Stimulated activated naive B cell treated with anti-CD40 and anti-IgM and Interleukin-4, amounts not matched to agents 10 μg/mL and 1 μg/mL and 100 μg/mL, for 72 hours (primary cell): ENCODE data around the gene FKBP4.
A peak's percentile ranks its signal among the peaks of the same experiment; 100 is the strongest.

ENCODE experiments used
- ATAC-seq, 2 donors: fragments of 150-1000 bp; cut with Tn5 transposase; replicated peaks; 2 replicates each; pipeline ENCODE4 v1.10.0; 2021; ENCODE audit warnings: moderate library complexity in 1 of 2
- DNase-seq: peaks from one replicate; pipeline ENCODE4 v3.0.0; 2021
- H3K27ac Mint-ChIP-seq: one replicate; pipeline ENCODE4 v1.8.0; 2022; ENCODE audit warnings: mild to moderate bottlenecking, mixed read lengths
- H3K27me3 Mint-ChIP-seq, 2 donors: one replicate each; pipeline ENCODE4 v1.8.0; 2022; ENCODE audit warnings: mixed read lengths in 2 of 2
- H3K36me3 Mint-ChIP-seq, 2 donors: one replicate each; pipeline ENCODE4 v1.8.0; 2022; ENCODE audit warnings: mixed read lengths in 2 of 2, mild to moderate bottlenecking in 1 of 2
- H3K4me1 Mint-ChIP-seq, 2 donors: one replicate each; pipeline ENCODE4 v1.8.0; 2022; ENCODE audit warnings: mixed read lengths in 2 of 2, mild to moderate bottlenecking in 1 of 2
- H3K4me3 Mint-ChIP-seq, 2 donors: one replicate each; pipeline ENCODE4 v1.8.0; 2022; ENCODE audit warnings: mild to moderate bottlenecking in 2 of 2, mixed read lengths in 2 of 2, moderate library complexity in 1 of 2
- H3K9me3 Mint-ChIP-seq, 2 donors: one replicate each; pipeline ENCODE4 v1.8.0; 2022; ENCODE audit warnings: mixed read lengths in 2 of 2, mild to moderate bottlenecking in 1 of 2

FKBP4 gene

GRCh38 chr12:2794191-2794735 lies 507 bp upstream of the FKBP4 start:
- DNase-seq (peak; percentile 8), ATAC-seq (peak; percentile 24 to 26)
- H3K9me3 Mint-ChIP-seq: no peaks in the 10 kb centered on the region
- H3K27ac Mint-ChIP-seq: no peak overlapping the region
- H3K4me3 Mint-ChIP-seq: peak overlapping the region; percentile 82 to 89
- peaks cover 23 to 36% of the 10 kb centered on the region in 2 donors for H3K4me1 Mint-ChIP-seq
- peaks cover 10 to 31% of the 10 kb centered on the region in 2 donors for H3K36me3 Mint-ChIP-seq
- H3K27me3 Mint-ChIP-seq: no peaks in the 10 kb centered on the region

DNA sequence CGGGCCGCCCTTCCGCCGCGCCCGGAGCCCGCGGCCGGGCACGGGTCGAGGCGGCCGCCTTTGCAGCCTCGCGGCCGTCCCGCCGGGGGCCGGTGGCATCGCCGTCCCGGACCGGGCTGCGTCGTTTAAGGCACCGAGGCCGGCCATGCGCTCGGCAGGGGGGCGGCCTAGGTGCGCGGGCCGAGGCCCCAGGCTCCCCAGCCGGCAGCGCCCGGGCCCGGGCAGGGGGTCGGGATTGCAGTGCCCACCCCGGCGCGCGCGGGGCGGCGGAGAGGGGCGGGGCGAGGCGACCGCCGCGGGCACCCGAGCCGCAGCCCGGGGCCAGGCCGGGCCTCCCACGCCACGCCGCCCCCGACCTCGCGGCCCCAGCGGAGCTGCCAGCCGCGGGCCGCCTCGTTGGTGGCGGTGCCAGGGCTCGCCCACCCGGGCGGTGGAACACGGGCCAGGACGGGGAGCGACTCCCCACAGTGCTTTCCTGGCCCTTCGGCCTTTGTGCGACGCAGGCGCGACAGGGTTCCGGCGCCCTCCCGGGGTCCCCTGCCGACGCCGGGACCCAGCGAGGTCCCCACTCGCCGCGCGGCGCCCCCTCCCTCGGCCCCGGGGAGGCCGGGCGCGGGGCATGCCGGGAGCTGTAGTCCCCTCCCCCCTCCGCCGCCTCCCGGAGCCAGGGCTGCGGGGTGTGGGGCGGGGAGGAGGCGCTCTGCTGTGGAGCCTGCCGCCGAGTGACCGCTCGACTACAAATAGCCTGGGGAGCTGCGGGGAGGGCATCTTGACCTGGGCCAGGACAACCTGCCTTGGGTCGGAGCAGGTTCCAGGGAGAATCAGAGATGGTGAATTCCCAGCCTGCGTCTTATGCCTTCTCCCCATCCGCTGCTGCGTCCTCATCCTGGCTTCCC lies 769 bp downstream of the FKBP4 start:
- peaks cover 18 to 44% of the 10 kb centered on the region in 2 donors for H3K36me3 Mint-ChIP-seq
- H3K4me3 Mint-ChIP-seq: peak overlapping the region; percentile 89 to 92
- H3K27ac Mint-ChIP-seq: peak overlapping the region; percentile 92
- peak; percentile 54 for DNase-seq
- H3K9me3 Mint-ChIP-seq: no peaks in the 10 kb centered on the region
- no peaks in the 10 kb centered on the region for H3K27me3 Mint-ChIP-seq
- H3K4me1 Mint-ChIP-seq: peaks cover 23 to 41% of the 10 kb centered on the region in 2 donors
- ATAC-seq: peak; percentile 71 to 79

- no peaks in the 10 kb centered on the region for H3K27me3 Mint-ChIP-seq
- ATAC-seq (no peak), DNase-seq (no peak)
- peaks cover 23 to 50% of the 10 kb centered on the region in 2 donors for H3K36me3 Mint-ChIP-seq
- H3K9me3 Mint-ChIP-seq: no peaks in the 10 kb centered on the region
- peak overlapping the region; percentile 92 for H3K27ac Mint-ChIP-seq
- peak overlapping the region; percentile 87 to 92 for H3K4me3 Mint-ChIP-seq
- H3K4me1 Mint-ChIP-seq: peaks cover 23 to 41% of the 10 kb centered on the region in 2 donors
These were observed 1.5 kb downstream of the FKBP4 start for GRCh38 chr12:2796187-2796666.

DNA sequence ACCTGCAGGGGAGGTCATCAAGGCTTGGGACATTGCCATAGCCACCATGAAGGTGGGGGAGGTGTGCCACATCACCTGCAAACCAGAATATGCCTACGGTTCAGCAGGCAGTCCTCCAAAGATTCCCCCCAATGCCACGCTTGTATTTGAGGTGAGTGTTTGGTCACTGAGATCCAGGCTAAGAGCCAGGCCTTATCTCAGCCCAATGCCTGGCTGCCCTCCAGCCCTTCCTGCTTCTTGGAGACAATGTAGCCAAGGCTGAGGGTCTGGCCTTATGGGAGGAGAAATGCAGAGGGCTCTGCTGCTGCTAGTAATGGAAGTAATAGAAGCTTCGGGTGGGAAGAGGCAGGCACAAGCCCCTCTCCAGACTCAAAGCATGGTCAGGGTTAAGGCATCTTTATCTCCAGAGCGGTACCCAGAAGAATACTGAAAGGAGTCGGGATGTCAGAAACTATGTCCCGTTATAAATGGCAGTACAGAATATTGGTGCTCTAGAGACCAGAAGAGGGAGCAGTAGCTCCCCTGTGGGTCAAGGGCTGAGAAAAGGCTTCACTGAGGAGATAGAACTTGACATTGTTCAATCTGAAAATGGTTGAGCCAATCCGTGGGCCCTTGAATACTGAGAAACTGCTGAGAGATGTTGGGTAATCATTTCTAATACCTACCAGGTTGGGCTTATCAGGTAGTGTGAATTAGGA lies 3.1 kb downstream of the FKBP4 start:
- Mint-ChIP-seq H3K9me3 (no peaks in the 10 kb centered on the region), H3K36me3 (peaks cover 34 to 65% of the 10 kb centered on the region in 2 donors), H3K27ac (peak overlapping the region; percentile 20), H3K4me3 (no peak overlapping the region), H3K4me1 (peaks cover 26 to 40% of the 10 kb centered on the region in 2 donors), H3K27me3 (no peaks in the 10 kb centered on the region)
- no peak for DNase-seq
- ATAC-seq: no peak

DNA sequence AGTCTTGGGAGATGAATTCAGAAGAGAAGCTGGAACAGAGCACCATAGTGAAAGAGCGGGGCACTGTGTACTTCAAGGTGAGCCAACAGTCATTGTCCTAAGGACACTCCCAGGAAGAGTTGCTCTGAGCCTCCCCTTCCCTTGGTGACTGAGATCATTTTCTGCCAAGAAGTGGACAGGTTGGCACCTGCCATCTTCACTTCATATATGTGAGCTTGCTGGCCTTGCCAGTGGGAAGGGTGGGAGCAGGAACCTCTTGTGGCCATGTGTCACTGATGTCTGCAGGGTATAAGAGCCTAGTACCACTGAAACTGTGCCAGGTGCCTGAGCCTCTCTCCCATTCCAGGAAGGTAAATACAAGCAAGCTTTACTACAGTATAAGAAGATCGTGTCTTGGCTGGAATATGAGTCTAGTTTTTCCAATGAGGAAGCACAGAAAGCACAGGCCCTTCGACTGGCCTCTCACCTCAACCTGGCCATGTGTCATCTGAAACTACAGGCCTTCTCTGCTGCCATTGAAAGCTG lies 5.3 kb downstream of the FKBP4 start:
- Mint-ChIP-seq H3K36me3 (peaks cover 42 to 83% of the 10 kb centered on the region in 2 donors), H3K27ac (peak overlapping the region; percentile 17), H3K4me1 (peaks cover 45 to 59% of the 10 kb centered on the region in 2 donors), H3K27me3 (no peaks in the 10 kb centered on the region), H3K9me3 (no peaks in the 10 kb centered on the region), H3K4me3 (no peak overlapping the region)
- no peak for DNase-seq
- no peak for ATAC-seq

- DNase-seq: no peak
- no peaks in the 10 kb centered on the region for H3K9me3 Mint-ChIP-seq
- H3K4me3 Mint-ChIP-seq: no peak overlapping the region
- peaks cover 45 to 87% of the 10 kb centered on the region in 2 donors for H3K36me3 Mint-ChIP-seq
- H3K27me3 Mint-ChIP-seq: no peaks in the 10 kb centered on the region
- peak overlapping the region; percentile 71 for H3K27ac Mint-ChIP-seq
- ATAC-seq: no peak
- H3K4me1 Mint-ChIP-seq: peaks cover 46 to 63% of the 10 kb centered on the region in 2 donors
These were observed 6.4 kb downstream of the FKBP4 start for GRCh38 chr12:2801044-2801783.

DNA sequence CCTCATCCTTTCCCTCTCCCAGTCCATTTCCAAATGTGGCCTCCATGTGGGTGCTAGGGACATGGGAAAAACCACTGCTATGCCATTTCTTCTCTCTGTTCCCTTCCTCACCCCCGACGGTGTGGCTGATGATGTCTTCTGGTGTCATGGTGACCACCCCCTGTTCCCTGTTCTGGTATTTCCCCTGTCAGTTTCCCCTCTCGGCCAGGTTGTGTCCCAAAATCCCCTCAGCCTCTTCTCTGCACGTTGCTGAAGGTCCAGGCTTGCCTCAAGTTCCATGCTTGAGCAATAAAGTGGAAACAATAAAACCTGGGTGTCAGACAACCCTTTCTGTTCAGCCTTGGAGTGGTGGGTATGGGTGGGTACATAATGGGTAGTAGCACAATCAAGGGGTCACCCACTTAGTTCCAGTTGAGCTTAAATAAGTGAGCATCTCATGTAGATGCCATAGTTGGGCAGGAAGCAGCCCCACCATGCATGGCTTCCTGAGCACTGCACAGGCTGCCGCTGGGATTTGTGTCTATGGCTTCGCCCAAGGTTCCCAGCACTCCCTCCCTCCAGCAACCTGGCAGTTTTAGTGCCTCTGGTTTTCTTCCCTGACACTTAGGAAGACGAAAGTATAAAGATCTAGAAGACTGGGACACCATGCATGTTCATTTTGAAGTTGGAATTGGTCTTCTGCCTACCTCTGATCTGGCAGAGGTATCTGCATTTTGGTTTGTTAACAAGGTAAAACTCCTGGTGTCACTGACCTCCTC lies 9.0 kb downstream of the FKBP4 start:
- H3K9me3 Mint-ChIP-seq: no peaks in the 10 kb centered on the region

DNA sequence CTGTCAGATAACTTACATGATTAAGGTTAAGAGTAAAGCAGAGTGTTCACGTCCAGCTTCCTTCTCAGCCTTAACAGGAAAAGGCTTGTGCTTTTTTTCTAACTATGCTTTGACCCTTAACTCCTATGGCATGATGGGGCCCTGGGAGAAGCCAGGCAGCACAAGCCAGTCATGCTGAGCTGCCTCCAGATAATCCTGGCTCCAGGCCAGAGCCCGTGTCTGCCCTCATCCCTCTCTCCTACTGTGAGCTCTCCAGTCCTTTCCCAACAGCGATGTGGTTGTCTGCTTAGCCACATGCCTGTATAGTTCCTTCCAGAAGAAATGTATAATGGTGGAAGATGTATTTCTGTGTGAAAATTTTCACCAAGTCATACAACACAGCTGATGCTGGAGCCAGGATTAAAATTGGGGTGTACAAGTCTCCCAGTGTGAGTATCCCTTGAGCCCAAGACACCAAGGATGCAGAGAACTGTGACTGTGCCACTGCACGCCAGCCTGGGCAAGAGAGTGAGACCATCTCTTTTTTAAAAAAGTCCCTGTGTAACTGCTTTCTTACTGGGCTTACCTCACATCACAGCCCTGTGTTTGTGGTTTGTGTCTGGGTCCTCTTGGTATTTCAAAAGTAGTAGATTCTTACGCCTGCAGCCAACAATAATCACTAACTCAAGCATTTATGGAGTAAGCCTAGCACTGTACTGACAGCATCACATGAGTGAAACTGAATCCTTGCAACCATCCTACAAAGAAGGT lies 9.8 kb downstream of the FKBP4 start:
- ATAC-seq (peak; percentile 27 to 59), DNase-seq (no peak)
- Mint-ChIP-seq H3K27ac (peak overlapping the region; percentile 95), H3K36me3 (peaks cover 40 to 58% of the 10 kb centered on the region in 2 donors), H3K4me1 (peaks cover 28 to 36% of the 10 kb centered on the region in 2 donors), H3K27me3 (no peaks in the 10 kb centered on the region), H3K9me3 (no peaks in the 10 kb centered on the region), H3K4me3 (peak overlapping the region in 1 of 2 donors; percentile 18)

More for the DNA sequence above, 9.0 kb downstream of the FKBP4 start:
- H3K4me3 Mint-ChIP-seq: peak overlapping the region in 1 of 2 donors; percentile 8
- peak; percentile 27 for DNase-seq
- peaks cover 29 to 39% of the 10 kb centered on the region in 2 donors for H3K4me1 Mint-ChIP-seq
- peak; percentile 68 to 78 for ATAC-seq
- no peaks in the 10 kb centered on the region for H3K27me3 Mint-ChIP-seq
- H3K36me3 Mint-ChIP-seq: peaks cover 40 to 66% of the 10 kb centered on the region in 2 donors
- peak overlapping the region; percentile 95 for H3K27ac Mint-ChIP-seq

- Mint-ChIP-seq H3K27ac (peak overlapping the region; percentile 95), H3K36me3 (peaks cover 36 to 53% of the 10 kb centered on the region in 2 donors), H3K9me3 (no peaks in the 10 kb centered on the region), H3K4me3 (no peak overlapping the region), H3K4me1 (peaks cover 28 to 35% of the 10 kb centered on the region in 2 donors), H3K27me3 (no peaks in the 10 kb centered on the region)
- no peak for DNase-seq
- ATAC-seq: no peak
These were observed 10.4 kb downstream of the FKBP4 start for GRCh38 chr12:2805143-2805520.

- peaks cover 25 to 40% of the 10 kb centered on the region in 2 donors for H3K36me3 Mint-ChIP-seq
- no peak overlapping the region for H3K27ac Mint-ChIP-seq
- no peak for DNase-seq
- no peaks in the 10 kb centered on the region for H3K9me3 Mint-ChIP-seq
- no peaks in the 10 kb centered on the region for H3K27me3 Mint-ChIP-seq
- H3K4me1 Mint-ChIP-seq: peaks cover 28 to 31% of the 10 kb centered on the region in 2 donors
- ATAC-seq: no peak
- H3K4me3 Mint-ChIP-seq: no peak overlapping the region
These were observed 11.9 kb downstream of the FKBP4 start for GRCh38 chr12:2806700-2807099.

GRCh38 chr12:2811801-2812200 lies 17.0 kb downstream of the FKBP4 start:
- no peak for DNase-seq
- Mint-ChIP-seq H3K27me3 (no peaks in the 10 kb centered on the region), H3K4me3 (peak overlapping the region; percentile 35 to 46), H3K27ac (no peak overlapping the region), H3K36me3 (peaks cover 6 to 15% of the 10 kb centered on the region in 2 donors), H3K9me3 (no peaks in the 10 kb centered on the region), H3K4me1 (peaks cover 5 to 11% of the 10 kb centered on the region in 2 donors)
- no peak for ATAC-seq
